ENCODE data around the gene HDAC4.

Gene HDAC4

DNA sequence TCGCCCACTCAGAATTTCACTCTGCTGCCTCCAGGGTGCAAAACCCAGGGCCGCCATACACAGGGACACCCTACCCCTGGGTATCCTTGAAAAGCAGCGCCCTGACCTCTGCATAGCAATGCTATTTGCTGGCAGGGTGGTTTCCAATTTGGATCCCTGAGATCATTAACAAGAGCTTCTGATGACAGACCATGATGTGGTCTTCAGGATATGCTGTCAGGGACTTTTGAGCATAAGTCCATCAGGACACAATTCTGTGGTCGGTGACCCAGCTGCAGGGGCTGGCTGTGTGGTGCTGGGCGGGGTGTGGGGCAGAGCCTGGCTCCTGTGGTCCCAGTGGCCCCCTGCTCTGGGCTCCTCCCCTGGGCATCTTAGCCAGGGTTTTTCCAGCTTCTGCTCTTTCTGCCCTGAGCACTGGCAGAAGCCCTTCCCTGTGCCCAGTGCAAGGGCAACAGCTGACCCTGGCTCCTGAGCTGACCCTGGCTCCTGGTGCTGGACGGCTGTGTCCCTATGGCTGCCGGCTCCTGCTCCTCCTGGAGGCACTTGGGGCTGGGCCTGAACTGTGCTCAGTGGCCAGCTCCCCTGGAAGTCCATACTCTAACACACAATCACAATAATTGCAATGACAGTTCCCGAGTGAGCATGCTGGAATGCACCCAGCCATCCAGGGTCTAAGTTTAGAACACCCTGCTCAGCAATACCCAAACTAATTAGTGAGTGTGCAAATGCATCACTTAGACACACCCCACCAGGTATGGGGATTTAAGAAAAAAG is 271.5 kb downstream of the HDAC4 start:
- DNase-seq = no peak

DNA sequence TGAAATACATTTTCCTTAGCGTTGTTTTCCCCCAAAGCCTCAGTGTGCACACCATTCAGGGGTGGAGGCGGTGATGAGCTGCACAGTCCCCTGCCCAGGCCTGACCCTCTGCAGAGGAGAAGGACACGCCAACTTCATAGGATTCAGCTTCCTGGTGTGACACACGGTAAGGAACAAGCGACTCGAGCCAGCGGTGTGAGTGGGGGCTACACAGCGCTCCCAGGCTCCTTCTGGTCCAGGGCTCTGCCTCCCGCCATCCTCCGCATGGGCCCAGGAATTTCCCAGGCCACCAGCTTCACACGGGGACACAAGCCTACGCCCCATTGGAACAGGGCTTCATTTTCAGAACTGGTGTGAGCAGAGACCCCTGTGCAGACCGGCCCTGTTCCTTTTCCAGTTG is 272.1 kb downstream of the HDAC4 start:
- no peak for DNase-seq

DNA sequence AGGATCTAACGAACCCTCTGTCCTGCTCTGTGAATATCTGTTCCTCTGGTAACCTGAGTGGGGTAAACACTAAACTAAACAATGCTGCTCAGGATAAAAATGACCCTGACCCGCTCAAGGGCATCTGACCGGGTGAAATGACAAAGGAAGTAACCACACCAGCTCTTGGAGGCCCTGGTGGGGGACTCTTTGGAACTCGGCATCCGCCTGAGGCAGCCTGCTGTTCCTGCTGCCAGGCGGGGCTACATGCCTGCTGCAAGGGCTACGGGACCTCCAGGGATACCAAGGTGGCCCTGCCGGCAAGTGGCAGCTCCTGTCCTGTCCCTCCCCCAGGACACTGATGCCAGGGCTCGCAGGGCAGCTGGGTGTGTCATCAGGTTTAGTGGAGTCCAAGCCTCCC is 273.3 kb downstream of the HDAC4 start:
- no peak for DNase-seq

DNA sequence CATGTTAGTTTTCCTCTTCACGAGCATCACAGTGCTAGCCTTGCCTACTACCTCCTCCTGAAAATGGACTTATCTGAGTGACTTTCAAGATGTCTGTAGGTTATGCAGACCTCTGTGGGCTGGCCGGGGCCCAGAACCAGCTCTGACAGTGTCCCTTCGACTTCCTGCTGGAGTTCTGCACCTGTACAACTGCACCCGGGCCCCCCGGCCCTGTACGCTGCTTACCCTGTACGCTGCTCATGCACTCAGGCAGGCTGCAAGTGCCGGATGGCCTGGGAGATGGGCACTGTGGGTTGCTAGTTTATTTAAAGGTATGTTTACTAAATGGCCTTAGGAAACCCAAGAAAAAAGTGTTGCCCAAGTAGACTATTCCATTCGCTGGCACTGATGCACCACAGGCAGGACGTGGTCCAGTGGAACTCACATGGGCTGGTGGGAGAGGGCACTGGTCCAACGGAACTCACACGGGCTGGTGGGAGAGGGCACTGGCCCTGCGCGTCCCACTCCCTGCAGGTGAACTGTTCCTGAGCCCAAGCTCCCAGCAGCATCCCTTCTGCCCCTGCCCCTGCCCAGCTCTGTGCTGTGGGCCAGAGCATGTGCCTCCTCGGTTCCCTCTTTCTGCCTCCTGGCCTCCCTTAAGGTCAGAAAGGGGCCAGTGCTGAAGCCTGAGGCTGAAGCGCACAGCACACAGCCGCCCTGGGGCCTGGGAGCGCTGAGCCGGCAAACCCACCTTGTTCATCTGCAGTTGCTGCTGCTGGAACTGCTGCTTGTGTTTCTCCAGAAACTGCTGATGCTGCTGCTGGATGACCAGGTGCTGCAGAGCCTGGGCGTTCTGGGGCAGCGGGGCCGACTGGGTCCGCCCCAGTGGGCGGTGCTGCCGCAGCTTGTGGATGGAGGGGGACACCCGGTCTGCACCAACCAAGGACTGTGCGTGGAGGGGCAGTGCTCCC is 274.8 kb downstream of the HDAC4 start:
- DNase-seq = no peak

DNA sequence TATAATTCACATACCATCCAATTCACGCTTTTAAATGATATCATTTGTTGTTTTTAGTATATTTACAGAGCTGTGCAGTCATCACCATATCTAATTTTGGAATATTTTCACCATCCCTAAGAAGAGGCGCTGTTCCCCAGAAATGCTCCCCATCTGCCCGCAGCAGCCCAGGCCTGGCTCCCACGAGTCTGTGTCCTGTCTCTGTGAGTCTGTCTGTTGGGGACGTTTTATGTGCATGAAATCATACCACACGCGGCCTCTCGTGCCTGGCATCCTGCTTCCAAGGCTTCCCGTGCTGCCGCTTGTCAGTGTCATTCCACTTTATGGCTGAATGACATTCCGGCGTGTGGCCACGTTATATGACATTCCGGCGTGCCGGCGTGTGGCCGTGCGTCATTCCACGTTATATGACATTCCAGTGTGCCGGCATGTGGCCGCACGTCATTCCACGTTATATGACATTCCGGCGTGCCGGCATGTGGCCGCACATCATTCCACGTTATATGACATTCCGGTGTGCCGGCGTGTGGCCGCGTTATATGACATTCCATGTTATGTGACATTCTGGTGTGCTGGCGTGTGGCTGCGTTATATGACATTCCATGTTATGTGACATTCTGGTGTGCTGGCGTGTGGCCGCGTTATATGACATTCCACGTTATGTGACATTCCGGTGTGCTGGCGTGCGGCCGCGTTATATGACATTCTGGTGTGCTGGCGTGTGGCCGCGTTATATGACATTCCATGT is 276.5 kb downstream of the HDAC4 start:
- no peak for DNase-seq

DNA sequence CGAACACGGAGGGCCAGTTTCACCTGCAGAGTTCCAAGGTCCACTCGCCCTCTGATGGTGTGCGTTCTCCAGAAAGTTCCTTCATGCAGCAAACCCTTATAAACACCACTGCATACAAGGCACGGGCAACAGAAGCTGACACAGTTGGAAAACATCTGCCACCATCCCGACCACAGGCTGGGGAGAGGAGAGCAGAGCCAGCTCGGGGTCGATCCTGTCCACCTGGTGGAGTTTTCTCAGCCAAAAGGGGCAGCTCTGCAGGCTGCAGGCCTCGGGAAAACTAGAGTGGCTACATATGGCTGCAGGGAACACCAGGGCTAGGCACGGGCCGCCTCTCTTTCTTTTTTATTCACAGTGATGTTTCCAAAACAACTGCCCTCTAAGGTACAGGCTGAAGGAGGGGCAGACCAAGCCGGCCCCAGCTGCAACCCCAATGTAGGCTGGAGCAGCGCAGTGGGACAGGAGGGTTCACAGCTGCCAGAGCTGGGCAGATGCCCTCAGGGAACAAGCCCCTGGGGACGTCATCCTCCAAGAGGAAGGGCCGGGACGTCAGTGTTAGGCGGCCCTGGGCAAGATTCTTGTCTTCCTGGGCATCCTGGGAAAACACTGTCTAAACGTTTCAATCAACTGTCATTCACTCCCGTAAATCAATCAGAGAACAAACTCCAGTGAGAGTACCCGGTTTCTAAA is 278.3 kb downstream of the HDAC4 start:
- DNase-seq = no peak

DNA sequence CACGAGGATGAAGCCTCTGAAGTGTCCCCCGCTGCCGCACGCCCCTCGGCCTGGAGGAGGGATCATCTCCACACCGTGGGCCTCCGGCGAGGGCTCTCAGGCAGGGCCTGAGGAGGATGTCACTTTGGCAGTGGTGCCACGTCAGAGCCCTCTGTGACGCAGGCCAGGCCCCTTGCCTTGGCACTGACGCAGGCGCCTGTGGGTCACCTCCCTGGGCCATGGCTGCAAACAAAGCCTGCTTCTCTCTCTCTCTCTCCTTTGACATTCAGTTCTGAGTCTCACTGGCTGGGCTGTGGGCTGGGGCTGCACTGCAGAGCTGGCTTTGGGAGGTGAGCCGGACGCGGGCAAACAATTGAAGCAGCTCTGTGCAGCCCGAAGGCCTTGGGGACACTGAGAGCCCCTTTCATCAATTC is 279.2 kb downstream of the HDAC4 start:
- no peak for DNase-seq

DNA sequence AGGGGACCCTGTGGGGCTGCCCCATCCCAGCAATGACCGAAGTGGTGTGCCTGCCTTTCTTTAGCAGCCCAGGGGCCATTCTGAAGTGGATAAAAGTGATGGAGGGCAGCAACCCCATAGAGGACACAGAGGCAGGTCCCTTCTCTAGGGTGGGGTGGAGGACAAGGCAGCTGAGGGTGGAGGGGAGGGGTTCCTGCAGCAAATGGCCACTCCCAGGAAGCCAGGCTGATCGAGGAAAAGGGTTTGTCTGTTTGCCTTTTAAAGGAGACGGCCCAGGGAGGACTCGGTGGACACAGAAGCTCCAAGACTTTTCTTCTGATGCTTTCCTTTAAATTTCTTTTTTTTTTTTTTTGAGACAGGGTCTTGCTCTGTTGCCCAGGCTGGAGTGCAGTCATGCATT is 280.2 kb downstream of the HDAC4 start:
- no peak for DNase-seq

DNA sequence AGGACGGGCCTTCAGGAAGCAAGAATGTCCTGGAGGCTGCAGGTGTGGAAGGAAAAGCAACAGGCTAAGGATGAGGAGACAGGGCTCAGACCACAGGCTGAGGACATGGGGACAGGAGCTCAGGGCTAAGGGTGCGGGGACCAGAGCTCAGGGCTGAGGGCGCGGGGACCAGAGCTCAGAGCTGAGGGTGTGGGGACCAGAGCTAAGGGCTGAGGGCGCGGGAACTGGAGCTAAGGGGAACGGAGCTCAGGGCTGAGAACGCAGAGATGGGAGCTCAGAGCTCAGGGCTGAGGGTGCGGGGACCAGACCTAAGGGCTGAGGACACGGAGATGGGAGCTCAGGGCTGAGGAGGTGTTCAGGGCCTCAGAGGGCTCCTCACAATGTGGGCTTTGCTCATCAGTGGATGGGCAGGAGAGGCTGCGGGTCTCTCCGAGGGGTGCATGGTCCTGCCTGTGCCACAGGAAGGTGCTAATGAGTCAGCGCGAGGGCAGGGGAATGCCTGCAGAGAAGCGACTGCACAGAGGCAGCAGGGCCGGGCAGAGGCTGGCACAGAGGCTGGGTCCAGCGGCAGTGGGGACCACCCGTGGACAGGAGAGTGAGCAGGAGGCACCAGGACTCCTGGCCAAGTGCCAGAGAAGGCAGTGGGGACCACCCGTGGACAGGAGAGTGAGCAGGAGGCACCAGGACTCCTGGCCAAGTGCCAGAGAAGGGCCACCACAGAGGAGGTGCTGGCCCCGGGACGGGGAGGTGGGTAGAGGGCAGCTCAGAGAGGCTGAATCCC is 281.3 kb downstream of the HDAC4 start:
- no peak for DNase-seq

DNA sequence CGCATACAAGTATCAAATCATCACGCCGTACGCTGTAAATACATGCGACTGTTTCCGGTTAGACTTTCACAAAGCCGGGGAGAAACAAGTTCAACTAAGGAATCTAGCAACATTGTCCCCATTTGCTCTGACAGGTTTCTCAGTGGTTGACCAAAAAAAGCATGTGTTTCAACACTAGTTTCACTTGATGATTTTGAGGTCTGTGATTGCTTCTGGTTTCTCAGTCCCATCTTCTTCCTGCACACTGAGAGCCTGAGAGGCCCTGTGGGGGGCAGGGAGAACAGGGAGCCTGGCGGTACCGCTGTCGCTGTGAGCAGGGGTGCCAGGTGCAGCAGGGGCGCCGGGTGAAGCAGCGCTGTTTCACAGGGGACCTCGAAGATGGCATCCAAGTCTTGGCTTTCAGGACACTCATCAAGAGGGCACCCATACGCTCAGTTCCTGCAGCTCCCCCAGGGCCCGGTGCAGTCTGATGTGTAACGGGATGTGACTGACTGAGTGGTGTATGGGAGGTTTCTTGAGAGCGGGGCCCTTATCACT is 282.1 kb downstream of the HDAC4 start:
- no peak for DNase-seq

DNA sequence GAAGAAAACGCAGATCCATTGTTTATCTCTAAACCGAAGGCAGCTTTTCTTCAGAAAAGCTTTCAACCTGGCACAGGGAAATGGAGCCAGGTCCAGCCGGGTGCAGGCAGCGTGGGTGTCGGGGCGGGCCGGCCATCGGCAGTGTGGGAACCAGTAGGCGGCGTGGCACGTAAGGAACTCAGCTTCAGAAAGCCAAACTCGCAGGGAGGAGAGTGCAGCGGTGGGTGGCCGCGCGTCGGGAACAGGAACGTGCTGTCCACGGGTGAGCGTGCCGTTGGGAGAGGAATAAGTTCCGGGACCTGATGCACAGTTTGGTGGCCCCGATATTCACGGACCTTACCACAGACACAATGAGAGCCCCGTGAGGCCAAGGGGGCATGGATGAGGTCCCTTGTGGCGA is 282.6 kb downstream of the HDAC4 start:
- no peak for DNase-seq

DNA sequence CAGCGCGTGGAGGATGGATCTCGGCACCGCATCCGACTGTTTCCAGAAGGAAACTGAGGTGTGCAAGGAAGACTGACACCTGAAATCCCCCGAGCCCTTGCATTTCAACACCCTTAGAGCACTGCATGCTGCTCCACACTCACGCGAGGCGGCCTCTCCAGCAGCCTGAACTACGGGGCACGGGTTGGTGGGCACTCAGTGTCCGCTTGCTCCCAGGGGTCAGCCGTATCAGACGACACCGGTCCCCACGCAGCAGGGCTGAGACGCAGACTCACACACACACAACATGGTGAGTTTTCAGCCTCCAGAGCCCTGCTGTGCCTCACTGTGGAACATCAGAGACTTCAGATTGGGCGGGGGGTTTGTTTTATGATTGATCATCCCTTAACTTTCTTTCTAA is 283.0 kb downstream of the HDAC4 start:
- no peak for DNase-seq

DNA sequence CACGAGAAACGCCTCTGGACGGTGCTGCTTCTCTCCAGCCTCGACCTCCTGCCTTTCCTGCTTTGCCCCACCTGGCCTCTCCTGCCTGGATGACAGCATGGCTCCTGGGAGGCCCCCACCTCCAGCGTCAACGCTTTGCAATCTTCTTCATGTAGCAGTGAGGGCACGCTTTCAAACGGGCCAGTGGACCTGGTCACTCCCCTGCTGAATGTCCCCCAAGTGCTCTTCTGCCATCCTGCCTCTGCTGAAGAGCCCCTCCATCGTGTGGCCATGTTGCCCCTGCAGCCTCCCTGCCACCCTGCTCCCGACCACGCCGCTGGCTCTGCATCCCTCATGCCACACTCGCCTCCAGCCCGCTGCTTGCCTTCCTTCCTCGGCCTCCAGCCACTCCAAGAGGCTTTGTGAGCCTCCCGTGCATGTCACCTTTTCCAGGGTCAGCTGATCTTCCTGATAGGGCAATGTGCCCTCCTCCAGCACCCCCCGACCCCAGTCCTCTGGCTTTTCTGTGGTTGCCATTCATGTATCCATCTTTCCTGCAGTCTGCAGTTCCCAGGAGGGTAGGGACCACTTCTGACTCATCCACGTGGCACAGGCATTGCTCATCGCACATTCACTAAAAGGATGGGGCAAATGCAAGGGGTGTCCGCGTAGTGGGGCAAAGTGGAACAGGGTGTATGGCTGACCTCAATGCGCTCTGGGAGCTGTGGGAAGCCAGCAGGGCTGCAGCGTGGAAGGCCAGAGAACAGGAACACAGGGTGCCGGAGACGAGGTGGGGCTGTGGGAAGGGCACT is 284.2 kb downstream of the HDAC4 start:
- no peak for DNase-seq

DNA sequence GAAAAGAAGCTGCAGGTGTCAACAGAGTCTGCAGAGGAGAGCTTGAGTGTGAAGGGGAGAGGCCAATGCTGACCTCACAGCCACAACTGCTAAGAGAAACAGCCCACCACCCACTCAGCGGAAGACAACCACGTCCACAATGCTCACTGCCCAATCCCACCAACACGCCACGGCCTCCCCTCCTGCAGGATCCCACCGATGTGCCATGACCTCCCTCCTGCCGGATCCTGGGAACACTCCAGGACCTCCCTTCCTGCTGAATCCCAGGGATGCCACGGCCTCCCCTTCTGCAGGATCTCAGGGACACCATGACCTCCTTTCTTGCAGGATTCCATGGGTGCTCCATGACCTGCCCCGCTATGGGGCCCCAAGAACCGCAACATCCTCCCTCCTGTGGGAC is 285.2 kb downstream of the HDAC4 start:
- no peak for DNase-seq

DNA sequence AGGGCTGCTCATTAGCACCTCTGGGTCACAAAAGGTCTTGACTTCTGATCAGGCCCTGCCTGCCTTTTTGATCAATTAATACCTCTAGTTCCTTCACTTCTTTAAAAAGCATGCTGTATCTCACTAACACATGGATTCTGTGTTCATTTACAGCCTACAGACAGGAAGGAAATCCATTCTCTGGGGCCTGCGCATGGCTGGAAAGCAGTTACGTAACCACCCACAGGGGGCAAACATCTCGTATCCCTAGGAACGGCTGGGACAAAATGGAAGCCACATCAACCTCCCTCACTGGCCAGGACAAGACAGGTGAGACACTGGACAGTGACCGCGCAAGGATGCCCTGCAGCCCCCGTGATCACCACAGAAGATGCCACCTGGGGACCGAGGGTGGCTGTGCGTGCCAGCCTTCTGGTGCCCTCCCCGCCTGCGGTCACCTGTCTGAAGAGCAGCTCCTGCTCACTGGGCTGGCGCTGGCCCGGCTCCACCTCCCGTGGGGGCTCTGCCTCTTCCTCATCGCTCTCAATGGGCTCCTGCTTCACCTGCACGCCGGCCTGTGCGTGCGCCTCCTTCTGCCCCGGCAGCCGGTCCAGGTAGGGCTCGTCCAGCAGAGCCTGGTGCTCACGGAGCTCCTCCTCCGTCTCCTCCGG is 286.1 kb downstream of the HDAC4 start:
- DNase-seq = no peak

DNA sequence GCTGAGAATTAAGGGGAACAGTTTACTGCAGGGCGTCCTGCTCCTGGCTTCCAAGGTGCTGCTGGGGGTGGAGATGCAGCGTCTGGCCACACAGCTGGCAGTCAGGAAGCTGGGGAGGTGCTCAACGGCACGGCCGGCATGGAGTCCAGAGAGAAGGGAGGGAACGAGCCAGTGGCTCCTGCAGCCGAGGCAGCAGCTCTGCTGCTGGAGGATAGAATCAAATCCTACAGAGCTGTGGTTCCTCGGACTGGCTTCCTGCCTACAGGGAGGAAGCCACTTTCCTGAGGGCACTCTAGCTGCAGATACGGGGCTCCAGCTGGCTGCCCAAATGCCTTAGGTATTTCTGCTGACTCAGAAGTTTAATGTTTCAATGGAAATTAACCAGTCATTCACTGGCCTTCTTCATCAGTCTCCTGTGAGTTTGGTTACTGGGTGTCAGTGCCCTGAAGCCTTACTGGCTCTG is 286.7 kb downstream of the HDAC4 start:
- DNase-seq = no peak

DNA sequence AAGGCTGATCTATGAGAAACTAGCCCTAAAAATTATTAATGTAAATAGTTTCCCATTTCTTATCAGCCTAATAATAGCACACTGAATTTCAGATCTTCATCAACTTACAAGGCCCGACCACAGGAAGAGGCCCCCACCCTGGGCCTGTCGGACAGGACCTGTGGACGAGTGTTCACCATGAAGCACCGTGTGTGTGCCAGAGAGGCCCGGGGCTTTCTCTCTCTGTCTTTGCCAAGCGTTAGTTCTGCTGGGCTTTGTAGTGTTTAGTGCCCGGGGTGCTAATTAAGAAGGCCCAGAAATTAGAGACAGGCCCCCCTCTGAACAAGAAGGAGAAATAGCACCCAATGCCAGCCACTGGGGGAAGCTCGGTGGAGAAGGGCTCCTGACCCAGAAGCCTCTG is 287.2 kb downstream of the HDAC4 start:
- DNase-seq = no peak

DNA sequence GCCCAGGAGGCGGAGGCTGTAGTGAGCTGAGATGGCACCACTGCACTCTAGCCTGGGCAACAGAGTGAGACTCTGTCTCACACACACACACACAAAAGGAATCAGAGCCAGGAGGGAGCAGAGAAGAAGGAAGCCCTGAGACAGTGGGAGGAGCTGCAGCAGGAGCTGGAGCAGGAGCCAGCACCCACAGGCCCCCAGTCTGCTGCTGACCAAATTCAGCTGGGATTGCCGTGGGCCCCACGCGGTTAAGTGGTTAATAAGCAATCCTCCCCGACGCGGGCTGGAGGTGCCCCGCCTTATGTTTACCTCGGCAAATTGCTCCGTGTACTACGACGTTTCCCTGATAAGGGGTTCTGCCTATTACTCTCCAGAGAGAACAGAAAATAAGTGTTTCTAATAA is 287.6 kb downstream of the HDAC4 start:
- no peak for DNase-seq

DNA sequence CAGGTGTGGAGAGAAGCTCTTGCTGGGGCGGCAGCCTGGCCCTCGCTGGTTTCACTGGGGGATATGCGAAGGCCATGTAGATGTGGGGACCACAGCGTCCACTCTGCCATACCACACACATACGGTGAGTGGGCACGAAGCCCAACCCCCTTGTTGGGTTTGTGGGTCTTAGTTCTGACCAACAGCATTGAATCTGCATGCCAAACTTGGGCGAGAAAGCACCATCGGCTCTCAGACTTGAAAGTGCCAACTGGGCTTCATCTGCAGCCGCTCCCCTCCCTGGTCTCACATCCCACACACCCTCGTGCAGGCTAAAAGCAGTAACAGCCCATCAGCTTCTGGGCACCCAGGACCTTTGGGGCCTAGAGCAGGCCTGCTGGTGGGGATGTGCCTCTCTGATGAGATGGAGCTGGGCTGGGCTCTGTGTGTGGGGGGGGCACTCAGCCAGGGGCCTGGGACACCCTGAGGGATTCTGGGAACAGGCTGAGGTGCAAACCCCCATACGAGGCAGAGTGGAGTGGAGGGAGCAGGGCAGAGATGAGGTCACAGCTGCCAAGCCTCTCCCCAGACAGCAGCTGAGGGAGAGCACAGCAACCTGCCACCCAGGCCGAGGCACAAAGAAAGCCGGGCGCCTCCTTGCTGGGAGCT is 288.6 kb downstream of the HDAC4 start:
- DNase-seq = no peak
